Skeletal muscle tissue (tissue), 4 donors: ENCODE data around the gene PPAT. TPM values are rescaled to one million over a fixed set of nuclear protein-coding genes. Genes with fewer than 3 reads are reported as not detected.

ENCODE experiments used
- H3K27ac ChIP-seq: one replicate; pipeline ENCODE4 v1.7.0; 2013; ENCODE audit warnings: mild to moderate bottlenecking, low read depth, low read length, inconsistent platforms
- H3K27me3 ChIP-seq, 3 donors: one replicate each; pipeline ENCODE4 v1.7.0; 2013; ENCODE audit warnings: low read length in 3 of 3; ENCODE audit not compliant: control insufficient read depth in 3 of 3, insufficient read depth in 3 of 3
- H3K36me3 ChIP-seq, 3 donors: one replicate each; pipeline ENCODE4 v1.7.0; 2013; ENCODE audit warnings: low read length in 3 of 3; ENCODE audit not compliant: control insufficient read depth in 3 of 3, insufficient read depth in 3 of 3
- H3K4me1 ChIP-seq, 3 donors: one replicate each; pipeline ENCODE4 v1.7.0; 2013; ENCODE audit warnings: low read length in 3 of 3, mild to moderate bottlenecking in 3 of 3; ENCODE audit not compliant: control insufficient read depth in 3 of 3, insufficient read depth in 3 of 3
- H3K4me3 ChIP-seq, 3 donors: one replicate each; pipeline ENCODE4 v1.7.0; 2013; ENCODE audit warnings: low read length in 3 of 3
- H3K9ac ChIP-seq, 3 donors: one replicate each; pipeline ENCODE4 v1.7.0; 2013; ENCODE audit warnings: low read length in 3 of 3, mild to moderate bottlenecking in 3 of 3, moderate library complexity in 2 of 3, low read depth in 1 of 3
- H3K9me3 ChIP-seq, 3 donors: one replicate each; pipeline ENCODE4 v1.7.0; 2013; ENCODE audit warnings: low read length in 3 of 3; ENCODE audit not compliant: control insufficient read depth in 3 of 3
- total RNA-seq: library from RNA; depleted of rRNA; stranded (reverse); fragments of >200 nt; gene quantifications from one replicate; pipeline ENCODE4 v1.2.3, GENCODE V29; 2014
- donor health status: Osteomylitis.

Gene PPAT
- total RNA-seq, 1 donor from 2014 or later: 9.4 TPM

DNA sequence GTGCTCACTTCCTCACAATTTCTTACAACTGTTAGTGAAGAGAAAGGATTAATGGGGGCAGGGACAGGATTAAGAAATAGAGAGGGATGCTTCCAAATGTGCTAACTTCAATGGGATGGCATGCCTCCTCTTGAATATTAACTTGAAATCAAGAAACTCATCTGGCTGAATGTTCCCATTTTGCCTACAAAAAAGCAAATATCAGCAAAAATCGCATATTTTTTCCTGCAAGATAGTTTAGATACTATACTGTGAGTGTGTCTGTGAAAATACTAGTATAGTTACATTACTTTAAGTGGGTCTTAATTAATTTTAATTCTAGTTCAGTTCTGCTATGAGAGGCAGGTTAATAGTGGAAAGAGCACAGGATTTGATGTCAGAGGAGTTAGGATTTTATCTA lies 5.6 kb upstream of the PPAT start:
- no peak overlapping the region for H3K27ac ChIP-seq
- H3K9me3 ChIP-seq: no peaks in the 10 kb centered on the region
- no peak overlapping the region for H3K9ac ChIP-seq
- H3K4me3 ChIP-seq: no peak overlapping the region
- H3K4me1 ChIP-seq: peaks cover 2 to 10% (median 3%) of the 10 kb centered on the region in 3 donors
- no peaks in the 10 kb centered on the region for H3K27me3 ChIP-seq
- H3K36me3 ChIP-seq: peaks cover 0 to 14% (median 8%) of the 10 kb centered on the region in 3 donors

DNA sequence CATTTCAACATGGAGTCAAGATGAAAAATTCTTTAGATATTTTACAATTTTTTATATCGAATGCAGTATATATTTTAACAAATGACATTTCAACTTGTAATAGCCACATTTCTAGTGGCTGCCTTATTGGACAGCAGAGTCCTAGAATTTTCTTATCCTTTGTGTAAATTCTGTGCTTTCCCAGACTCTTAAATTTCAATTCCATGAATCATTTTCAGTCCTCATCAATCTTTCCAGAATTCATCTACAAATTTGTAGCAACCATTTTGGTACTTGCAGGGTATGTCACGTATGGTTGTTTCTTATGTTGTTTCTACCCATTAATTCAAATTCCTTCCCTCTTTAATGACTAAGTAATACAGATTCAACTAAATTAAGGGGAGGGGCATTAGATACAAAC lies 3.4 kb upstream of the PPAT start:
- Histone ChIP-seq H3K9ac (no peak overlapping the region), H3K36me3 (peaks cover 2 to 14% (median 4%) of the 10 kb centered on the region in 3 donors), H3K4me1 (peaks cover 10 to 28% (median 13%) of the 10 kb centered on the region in 3 donors), H3K4me3 (no peak overlapping the region), H3K27ac (no peak overlapping the region), H3K9me3 (no peaks in the 10 kb centered on the region), H3K27me3 (no peaks in the 10 kb centered on the region)

DNA sequence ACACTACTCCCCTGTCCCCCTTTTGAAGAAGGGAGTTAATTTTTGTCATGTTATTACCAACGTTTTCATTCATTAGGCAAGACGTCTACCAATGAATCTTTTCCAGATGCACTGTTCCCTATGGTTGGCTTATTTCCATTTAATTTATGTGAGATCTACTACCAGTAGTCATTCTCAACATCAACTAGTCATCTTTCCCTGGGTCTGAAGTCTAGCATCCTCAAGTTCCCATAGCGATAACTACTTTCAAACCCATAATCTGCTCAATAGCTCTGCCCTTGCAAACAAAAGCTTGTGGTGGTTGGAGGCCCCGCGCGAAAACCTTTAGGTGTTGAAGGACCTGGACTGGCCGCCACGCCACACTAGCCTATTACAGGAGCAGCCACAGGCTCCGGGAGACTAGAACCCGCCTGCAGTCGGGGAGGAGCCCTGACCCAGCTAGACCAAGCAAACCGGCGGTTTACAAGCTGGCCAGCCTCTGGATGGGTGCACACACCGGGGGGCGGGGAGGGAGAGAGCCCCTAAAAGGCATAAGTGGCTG lies 746 bp downstream of the PPAT start:
- H3K9me3 ChIP-seq: no peaks in the 10 kb centered on the region
- H3K36me3 ChIP-seq: peaks cover 0 to 2% (median 0%) of the 10 kb centered on the region in 3 donors
- peak overlapping the region; percentile 79 to 92 (median 85) for H3K9ac ChIP-seq
- H3K27me3 ChIP-seq: no peaks in the 10 kb centered on the region
- H3K27ac ChIP-seq: peak overlapping the region; percentile 94
- H3K4me1 ChIP-seq: peaks cover 10 to 28% (median 13%) of the 10 kb centered on the region in 3 donors
- peak overlapping the region; percentile 92 to 97 (median 95) for H3K4me3 ChIP-seq

DNA sequence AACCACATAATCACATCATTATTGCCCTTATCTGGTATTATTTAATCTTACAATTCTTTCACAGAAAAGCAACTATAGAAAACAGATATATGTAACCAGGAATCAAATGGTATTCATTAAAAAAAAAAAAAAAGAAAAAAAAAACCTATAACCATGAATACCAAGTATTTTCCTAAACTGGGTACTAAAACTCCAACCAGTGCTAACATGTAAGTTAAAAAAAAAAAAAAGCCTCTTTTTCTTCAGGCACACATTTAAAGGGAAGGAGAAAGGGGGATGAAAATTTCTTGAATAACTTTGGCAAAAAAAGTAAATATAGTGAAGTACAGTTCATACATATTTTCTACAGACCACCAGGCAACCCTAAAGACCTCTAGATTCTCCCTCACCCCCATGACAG lies 2.1 kb downstream of the PPAT start:
- Histone ChIP-seq H3K36me3 (peaks cover 0 to 2% (median 0%) of the 10 kb centered on the region in 3 donors), H3K9me3 (no peaks in the 10 kb centered on the region)

DNA sequence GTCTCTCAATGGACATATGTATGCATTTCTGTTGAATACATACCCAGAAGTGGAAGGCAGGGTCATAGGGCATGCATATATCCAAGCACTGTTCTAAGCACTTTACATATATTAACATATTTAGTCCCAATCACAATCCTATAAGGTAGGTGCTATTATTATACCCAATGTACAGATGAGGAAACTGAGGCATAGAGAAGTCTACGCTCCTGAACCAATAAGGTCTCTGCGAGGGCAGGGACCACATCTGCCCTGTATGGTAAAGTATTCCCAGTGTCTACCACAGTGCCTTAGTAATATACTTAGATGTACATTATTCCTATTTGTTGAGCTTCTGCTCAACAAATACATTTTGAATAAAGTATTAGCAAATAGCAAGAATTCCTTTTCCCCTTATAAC lies 5.2 kb downstream of the PPAT start:
- H3K27ac ChIP-seq: no peak overlapping the region
- H3K27me3 ChIP-seq: no peaks in the 10 kb centered on the region
- peaks cover 0 to under 1% (median 0%) of the 10 kb centered on the region in 3 donors for H3K36me3 ChIP-seq
- no peaks in the 10 kb centered on the region for H3K9me3 ChIP-seq
- no peak overlapping the region for H3K4me3 ChIP-seq
- H3K4me1 ChIP-seq: peaks cover 6 to 12% (median 10%) of the 10 kb centered on the region in 3 donors
- no peak overlapping the region for H3K9ac ChIP-seq

More for the DNA sequence above, 2.1 kb downstream of the PPAT start:
- peaks cover 10 to 28% (median 13%) of the 10 kb centered on the region in 3 donors for H3K4me1 ChIP-seq
- H3K27me3 ChIP-seq: no peaks in the 10 kb centered on the region
- H3K4me3 ChIP-seq: no peak overlapping the region
- H3K9ac ChIP-seq: no peak overlapping the region
- H3K27ac ChIP-seq: no peak overlapping the region

DNA sequence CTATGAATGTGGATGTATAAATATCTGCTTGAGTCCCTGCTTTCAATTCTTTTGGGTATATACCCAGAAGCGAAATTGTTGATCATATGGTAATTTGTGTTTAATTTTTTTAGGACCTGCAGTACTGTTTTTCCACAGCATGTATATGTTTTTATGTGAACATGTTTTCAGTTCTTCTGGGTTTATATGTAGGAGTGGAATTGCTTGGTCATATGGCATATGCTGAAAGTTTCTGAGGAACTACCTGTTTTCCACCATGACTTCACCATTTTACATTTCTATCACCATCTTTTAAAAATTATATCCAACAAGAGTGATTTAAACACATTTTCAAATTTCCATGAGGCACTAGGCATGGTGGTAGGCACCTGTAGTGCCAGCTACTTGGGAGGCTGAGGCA lies 8.2 kb downstream of the PPAT start:
- Histone ChIP-seq H3K36me3 (no peaks in the 10 kb centered on the region), H3K27ac (no peak overlapping the region)

DNA sequence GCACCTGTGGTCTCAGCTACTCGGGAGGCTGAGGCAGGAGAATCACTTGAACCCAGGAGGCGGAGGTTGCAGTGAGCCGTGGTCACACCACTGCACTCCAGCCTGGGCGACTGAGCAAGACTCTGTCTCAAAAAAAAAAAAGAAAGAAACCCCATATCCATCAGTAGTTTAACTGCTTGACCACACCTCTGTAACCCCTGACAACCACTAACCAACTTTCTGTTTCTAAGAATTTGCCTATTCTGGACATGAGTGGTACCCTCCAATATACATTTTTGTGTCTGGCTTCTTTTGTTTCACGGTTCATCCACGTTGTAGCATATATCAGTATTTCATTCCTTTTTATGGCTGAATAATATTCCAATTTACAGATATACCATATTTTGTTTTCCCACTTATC lies 9.1 kb downstream of the PPAT start:
- Histone ChIP-seq H3K4me1 (no peaks in the 10 kb centered on the region), H3K27ac (no peak overlapping the region), H3K36me3 (no peaks in the 10 kb centered on the region), H3K4me3 (no peak overlapping the region), H3K27me3 (no peaks in the 10 kb centered on the region), H3K9ac (no peak overlapping the region), H3K9me3 (no peaks in the 10 kb centered on the region)

More for the DNA sequence above, 8.2 kb downstream of the PPAT start:
- H3K4me1 ChIP-seq: no peaks in the 10 kb centered on the region
- no peaks in the 10 kb centered on the region for H3K9me3 ChIP-seq
- no peak overlapping the region for H3K4me3 ChIP-seq
- no peak overlapping the region for H3K9ac ChIP-seq
- H3K27me3 ChIP-seq: no peaks in the 10 kb centered on the region

DNA sequence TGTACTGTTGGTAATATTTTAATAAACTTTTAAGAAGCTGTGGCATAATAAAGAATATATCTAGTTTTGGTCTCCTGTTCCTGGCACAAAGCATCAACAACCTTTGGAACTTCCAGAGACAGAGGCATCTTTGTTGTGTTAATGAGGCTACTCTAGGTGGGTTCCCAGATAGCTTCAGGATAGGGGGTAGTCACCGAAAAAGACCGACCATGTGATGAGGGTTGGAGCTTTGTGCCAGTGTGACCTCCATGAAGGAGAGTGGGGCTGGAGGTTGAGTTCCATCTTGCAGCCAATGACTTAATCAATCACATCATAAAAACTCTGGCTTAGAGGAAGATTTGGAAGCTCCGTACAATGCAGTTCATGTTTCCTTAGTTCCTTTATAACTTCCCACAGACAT lies 9.9 kb downstream of the PPAT start:
- Histone ChIP-seq H3K27me3 (no peaks in the 10 kb centered on the region), H3K36me3 (no peaks in the 10 kb centered on the region), H3K9me3 (no peaks in the 10 kb centered on the region), H3K4me3 (no peak overlapping the region), H3K4me1 (no peaks in the 10 kb centered on the region), H3K9ac (no peak overlapping the region), H3K27ac (no peak overlapping the region)

DNA sequence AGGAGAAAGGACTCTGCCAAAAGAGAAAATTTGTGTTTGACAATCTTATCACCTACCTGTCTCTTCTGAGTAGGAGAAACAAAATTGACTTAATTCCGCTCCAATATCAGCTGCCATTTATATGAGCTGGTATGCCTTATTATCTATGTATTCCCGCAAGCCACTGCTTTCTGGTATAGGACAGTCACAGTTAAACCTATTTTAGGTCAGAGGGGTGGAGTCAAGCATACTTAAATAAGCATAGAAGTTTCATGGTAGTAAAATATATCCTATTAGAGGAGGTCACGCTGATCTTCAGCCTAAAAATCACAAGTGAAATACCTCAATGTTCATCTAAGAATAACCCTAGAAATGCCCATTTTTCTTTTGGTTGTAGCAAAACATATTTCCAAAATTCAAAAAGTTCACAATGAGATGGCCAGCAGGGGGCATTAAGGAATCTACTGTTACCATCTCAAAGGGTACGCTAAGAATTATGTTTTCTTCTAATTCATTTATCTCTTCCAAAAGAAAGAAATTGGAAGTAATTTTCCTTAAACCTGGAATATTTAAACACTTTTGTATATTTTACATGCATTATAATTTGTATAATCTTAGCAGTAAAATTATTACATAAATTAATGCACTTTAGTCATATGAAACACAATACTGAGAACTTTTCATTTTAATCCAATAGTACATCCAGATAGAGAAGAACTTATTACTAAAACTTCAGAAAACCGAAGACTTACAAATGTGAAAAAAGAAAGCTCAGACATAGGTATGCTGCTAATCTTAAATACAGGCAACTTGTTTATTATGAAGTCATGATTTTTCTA lies 10.5 kb downstream of the PPAT start:
- Histone ChIP-seq H3K36me3 (no peaks in the 10 kb centered on the region), H3K4me1 (no peaks in the 10 kb centered on the region), H3K9me3 (no peaks in the 10 kb centered on the region), H3K4me3 (peak overlapping the region in 1 of 3 donors; percentile 10), H3K9ac (no peak overlapping the region), H3K27me3 (no peaks in the 10 kb centered on the region), H3K27ac (no peak overlapping the region)

DNA sequence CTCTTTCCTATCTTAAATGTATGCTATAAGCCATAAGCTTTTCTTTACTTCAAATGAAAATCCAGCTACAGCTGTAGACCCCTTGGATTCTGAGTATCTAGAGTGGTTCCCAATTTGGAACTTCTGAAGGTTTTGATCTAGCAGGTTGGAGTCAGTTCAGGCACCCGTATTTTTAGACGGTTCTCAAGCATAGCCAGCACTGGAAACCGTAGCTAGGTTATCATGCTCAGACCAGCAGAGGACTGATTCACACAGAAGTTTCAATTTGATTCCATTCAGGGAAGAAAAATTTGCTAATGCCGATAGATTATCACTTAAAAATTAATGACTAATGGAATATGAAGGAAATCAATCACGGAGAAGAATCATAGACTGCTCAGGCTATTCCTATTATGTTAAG lies 11.2 kb downstream of the PPAT start:
- H3K9me3 ChIP-seq: no peaks in the 10 kb centered on the region
- no peak overlapping the region for H3K9ac ChIP-seq
- H3K4me3 ChIP-seq: no peak overlapping the region
- H3K36me3 ChIP-seq: no peaks in the 10 kb centered on the region
- no peak overlapping the region for H3K27ac ChIP-seq
- no peaks in the 10 kb centered on the region for H3K27me3 ChIP-seq
- H3K4me1 ChIP-seq: no peaks in the 10 kb centered on the region
